HG03520 (cell line): ENCODE data around the gene HTR2A.
"Not testable (repeated sequence)": the region's sequence is repeated elsewhere in the genome, so short reads cannot be mapped to it uniquely, and the experiment has no call there.

Experiments used
- ATAC-seq: cut with Tn5 transposase; IDR thresholded peaks from one replicate; pipeline ENCODE4 v1.9.1; 2021; ENCODE audit warnings: mild to moderate bottlenecking, moderate library complexity; ENCODE audit not compliant: unreplicated experiment

Gene HTR2A

GRCh38 chr13:46812301-46812797 lies 84.5 kb downstream of the HTR2A start:
- ATAC-seq = no peak

- no peak for ATAC-seq
Observed at GRCh38 chr13:46810440-46810839, 86.4 kb downstream of the HTR2A start.

GRCh38 chr13:46804921-46805320 lies 91.9 kb downstream of the HTR2A start:
- not testable (repeated sequence) for ATAC-seq

DNA sequence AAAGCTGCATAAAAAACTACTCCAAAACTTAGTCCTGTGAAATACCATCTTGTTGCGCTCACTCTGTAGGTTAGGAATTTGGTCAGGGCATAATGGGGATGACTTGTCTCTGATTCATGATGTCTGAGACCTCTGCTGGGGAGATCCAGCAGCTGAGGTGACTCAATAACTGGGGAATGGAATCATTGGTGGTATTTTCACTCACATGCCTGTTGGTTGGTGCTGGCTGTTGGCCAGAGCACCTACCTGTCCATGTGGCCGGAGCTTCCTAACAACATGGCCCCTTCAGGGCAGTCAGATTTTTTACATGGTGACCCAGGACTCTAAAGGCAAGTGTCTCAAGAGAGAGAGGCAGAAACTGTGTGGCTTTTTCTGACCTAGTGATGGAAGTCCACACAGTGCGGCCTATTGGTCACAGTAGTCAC lies 92.5 kb downstream of the HTR2A start:
- ATAC-seq = no peak

DNA sequence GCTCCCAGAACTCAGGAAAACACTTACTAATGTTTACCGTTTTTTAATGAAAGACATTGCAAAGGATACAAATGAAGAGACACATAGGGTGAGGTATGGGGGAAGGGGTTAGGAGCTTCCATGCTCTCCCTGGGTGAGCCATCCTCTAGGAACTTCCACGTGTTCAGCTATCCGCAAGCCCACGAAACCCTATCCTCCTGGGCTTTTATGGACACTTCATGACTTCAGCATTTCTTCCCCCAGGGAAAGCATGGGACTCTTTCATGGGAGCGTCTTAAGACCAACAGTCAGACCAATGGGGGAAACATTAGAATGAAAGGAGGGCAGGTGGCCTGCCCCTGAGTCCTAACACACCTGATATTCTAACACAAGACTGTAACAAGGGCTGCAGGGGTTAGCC lies 93.3 kb downstream of the HTR2A start:
- no peak for ATAC-seq

DNA sequence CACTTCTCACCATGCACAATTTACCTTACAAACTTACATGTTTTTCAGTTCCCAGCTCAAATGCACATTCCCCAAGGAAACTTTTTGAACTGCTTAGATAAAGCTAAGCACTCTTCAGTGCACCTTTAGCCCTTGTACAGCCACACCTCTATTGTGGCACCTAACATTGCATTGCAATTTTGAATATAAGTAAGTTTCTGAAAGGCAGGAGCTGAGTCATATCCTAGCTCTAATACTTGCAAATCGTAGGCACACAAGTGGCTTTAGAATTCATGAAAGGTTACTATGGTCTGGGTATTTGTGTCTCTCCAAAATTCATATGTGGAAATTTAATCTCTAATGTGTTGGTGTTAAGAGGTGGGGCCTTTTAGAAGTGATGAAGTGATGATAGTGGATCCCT lies 95.0 kb downstream of the HTR2A start:
- ATAC-seq = no peak

- ATAC-seq = no peak
Observed at GRCh38 chr13:46799139-46799538, 97.7 kb downstream of the HTR2A start.

DNA sequence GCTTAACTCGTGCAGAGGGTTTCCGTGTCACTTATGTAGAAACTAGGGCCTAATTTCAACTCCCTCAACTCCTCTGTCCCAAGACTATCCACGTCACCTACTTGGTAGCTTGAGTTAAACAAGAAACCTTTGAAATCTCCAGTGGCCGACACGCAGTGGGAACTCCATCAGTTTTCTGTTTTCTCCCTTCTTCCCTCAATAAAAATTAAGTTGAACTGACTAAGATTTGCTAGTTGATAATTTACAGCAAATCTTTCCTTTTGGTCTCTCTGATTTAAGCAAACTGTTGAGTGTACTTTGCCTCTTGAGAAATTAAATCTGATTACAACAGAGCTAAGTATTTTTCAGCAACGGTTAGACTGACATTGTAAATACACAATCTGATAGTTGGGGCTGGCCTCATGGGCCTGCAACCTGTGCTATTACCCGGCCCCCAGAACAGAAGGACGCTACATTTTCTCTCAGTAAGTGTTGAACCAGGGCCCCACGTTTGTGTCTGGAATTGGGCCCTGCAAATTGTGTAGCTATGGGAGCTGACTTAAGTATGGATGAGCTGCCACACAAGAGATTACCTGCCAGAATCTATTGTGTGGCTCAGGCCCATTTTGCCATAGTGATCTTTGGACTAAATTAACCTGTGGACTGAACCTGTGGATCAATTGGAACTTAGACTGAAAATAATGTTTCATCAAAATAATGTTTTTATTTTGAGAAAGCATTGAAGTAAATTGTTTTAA lies 99.2 kb downstream of the HTR2A start:
- no peak for ATAC-seq

DNA sequence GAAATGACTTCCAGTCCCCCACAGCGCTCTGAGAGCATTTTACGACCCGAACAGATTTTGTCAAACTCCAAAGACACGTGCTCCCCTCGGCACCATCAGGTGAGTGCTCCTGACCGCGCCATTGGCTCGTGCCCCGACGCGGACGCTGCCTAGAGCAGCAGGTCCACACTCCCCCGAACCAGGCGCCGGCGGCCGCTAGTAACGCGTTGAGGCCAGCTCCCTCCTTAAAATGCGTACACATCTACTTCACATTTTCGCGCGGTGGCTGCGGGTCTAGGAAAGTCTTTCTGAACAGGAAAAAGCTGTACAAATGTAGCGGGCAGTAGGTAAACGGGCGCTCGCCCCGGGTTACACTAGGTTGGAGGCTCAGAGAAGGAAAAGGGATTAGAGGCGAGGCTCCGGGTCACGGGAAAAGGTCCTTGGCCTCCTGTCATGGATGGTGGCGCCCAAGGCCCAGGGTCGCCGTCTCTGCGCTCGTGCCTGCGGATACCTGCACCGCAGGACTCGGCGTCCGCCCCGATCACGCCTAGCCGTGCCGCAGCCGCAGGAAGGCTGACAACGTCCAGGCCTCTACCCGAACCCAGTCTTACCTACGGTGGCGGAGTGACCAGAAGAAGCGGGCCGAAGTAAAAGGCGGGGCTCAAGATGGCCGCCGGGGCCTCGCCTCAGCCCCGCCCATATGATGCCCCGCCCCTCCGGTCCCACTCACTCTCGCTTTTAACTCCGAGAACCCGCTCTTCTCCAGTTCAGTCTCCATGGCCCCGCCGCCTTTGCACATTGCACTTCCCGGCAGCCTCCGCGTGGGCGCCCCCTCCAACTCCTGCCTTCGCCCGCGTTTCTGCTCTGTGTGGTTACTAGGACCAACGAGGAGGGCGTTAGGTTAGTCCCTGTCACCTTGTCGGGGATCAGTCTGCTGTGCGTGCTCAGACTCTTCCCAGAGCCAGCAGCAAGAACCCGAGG lies 100.1 kb downstream of the HTR2A start, which contains the start of gene ESD:
Gene ESD (minus strand): TSS at position 647 of the 960 bp plus-strand sequence. CDS start 5,748 bp downstream, outside the sequence.
- ATAC-seq = peak; percentile 86

DNA sequence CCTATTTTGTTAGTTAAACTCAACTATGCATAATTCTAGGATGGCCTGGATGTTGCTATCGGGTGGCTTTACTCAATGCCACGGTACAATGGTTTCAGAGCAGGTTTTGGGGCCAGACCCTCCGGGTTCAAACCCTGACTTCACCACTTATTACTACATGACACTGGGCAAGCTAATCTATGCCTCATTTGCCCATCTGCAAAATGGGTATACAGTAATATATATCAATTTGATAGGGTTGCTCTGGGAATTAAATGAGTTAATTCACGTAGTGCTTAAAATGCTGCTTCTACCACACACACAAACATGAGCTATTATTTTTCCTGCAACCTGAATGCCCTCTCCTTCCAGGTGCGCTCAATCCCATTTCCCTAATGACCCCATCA lies 100.7 kb downstream of the HTR2A start:
- no peak for ATAC-seq

DNA sequence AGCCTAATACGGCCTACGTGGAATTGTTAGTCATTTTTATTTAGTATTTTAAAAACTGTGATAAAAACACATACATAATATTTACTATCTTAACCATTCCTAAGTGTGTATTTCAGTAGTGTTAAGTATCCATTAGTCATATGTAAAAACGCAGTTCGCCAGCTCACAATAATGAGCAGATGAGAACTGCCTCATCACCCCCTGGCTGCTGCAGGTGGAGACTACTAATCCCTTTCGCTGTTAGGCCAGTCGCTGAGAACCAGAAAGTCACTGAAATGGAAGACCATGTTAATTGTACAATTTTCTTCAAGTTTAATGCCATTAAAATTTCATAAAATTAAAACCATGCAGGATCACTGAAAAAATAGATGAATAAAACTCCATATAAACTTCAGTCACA lies 101.5 kb downstream of the HTR2A start:
- no peak for ATAC-seq

- ATAC-seq = no peak
Observed at GRCh38 chr13:46783504-46783903, 113.3 kb downstream of the HTR2A start.

GRCh38 chr13:46782691-46783090 lies 114.2 kb downstream of the HTR2A start:
- ATAC-seq = no peak

DNA sequence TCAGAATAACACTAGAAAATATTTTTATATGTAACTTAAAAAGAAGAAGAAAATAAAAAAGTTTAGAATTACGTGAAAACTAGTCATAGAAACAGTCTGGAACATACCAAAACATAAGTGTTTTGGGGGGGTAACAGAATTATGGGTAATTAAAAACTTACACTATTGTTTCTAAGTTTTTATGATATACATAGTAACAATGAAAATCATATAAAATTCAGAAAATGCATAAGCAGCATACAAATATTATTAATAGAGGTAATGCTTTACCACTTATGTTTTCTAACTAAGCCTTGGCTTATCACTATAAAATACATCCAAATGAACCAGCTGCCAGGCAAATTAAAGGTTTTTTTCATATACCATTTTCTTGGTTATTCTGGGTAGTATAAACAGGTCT lies 114.8 kb downstream of the HTR2A start:
- ATAC-seq = no peak
